Measurements from ENCODE around the gene EGFL6.
A peak's percentile ranks its signal among the peaks of the same experiment; 100 is the strongest.
"Not testable (repeated sequence)": the region's sequence is repeated elsewhere in the genome, so short reads cannot be mapped to it uniquely, and the experiment has no call there.

EGFL6 gene

DNA sequence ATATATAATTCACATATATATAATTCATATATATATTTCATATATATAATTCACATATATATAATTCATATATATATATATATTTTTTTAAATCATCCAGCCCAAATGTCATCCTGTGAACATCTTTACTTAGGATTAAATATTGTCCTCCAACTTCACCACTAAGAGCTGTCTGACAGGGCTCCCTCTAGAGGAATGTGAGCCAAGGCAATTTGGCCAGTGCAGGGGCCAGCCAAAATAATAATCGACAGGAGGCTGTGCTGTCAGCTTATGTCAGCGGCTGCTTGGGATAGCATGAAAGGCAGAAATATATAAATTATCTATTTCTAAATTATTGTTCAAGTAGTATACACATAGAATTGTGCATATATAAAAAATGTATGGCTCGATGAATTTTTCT is 29.5 kb downstream of the EGFL6 start:
- DNase-seq: peak; percentile 51

DNA sequence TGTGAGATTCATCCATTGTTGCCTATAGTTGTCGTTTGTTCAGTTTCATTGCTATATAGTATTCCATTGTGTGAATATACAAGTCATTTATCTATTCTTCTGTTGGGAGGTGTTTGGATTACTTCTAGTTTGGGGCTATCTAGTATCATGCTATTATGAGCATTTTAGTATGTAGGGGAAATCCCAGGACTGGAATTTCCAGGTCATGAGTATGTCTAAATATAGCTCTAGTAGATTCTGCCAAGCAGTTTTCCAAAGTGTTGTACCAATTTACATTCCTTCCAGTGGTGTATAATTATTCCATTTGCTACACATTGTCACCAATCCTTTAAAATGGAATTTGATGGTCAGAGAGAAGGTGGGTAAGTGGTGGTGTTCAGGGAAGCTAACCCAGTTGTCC is 30.1 kb downstream of the EGFL6 start:
- no peak for DNase-seq

DNA sequence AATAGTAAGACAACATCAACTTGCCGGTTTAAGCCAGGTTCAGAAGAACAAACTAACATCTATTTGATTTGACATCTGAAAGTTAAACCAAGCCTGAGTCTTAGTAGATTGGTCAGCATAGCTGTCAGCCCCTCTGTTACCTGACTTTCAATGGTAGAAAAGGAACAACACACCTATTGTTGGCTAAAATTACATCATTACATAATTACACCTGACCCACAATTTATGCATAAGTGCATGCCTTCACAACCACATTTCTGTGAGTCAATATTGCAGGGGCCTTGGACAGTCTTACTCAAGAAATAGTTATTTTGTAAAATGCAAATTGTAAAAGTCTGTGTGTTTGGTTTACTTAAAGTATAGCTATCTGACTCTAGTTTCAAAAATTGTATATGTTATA is 36.2 kb downstream of the EGFL6 start:
- no peak for DNase-seq

DNA sequence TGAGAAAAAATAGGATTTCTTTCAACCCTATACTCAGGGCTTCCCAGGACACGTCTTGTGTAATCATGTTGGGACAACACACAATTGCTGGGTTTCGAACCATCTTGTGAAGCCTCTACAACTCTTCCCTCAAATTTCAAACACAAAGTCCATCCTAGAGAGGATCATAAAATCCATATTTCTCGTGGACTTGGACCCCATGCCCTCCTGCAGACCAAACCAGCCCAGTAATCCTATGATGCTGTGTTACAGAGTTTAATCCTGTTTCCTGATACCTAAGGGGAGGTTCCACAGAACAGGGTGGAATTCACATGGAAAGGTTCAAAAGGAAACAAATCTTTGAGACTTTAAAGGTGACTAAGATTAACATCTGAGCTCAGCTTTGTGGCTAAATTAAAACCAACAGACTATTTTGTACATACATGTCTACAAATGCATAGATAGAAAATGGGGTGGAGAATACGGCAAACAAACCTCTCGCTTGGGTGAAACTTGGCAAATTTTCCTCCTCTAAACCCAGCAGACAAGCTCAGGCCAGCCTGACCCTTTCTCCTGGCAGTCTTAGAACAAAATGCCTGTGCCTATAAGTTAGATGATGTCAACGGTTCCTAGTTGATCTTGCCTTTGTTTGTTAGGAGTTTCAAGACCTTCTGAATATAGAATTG is 38.1 kb downstream of the EGFL6 start:
- no peak for DNase-seq

DNA sequence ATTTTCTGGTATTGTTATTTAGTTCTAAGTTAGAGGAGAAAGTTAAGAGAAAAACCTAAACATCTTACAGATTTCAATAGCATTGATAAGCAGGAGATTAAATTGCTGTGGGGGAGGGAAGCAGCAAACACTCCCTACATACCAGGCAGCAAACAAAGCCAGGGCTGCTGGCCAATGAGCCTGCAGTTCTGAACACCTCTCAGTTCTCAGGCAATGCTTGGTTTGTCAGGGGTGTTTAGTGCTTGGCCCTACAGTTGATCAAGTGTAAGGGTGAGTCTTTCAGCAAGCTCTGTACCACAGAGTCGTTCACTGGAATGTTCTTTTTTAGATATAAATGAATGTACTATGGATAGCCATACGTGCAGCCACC is 38.6 kb downstream of the EGFL6 start:
- no peak for DNase-seq

DNA sequence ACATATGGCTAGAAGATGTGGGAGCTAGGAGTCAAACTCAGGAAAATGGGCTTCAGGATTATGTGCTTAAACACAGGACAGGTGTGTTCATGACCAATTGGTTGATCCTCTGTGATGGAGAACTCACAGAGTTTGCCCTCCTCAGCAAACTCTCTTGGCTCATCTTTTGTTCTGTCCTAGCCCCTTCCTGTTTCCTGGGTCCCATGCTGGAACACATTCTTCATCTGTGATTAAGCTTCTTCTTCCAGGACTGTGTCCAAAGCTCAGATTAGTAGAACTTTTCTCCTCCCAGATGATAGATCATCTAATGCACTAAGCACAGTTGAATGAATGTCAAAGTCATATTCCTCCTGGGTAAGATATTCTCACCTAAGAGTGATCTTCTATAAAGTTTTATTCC is 44.8 kb downstream of the EGFL6 start:
- no peak for DNase-seq

DNA sequence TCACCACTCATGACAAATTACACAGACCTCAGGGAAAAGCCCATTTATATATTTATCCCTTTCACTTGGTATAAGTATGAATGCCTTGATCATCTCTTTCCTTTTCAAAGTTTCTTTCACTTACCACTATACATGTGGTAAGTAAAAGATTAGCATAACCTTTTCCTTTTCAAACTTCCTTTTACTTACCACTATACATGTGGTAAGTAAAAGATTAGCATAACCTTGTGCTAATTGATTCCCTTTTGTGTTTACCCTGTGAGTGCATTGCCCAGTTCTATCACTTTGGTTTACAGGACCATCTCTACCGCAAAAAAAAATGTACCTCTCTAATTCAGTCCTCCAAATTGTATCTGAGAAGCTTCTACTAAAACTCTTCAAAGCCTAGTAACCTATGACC is 50.8 kb downstream of the EGFL6 start:
- peak; percentile 13 for DNase-seq

DNA sequence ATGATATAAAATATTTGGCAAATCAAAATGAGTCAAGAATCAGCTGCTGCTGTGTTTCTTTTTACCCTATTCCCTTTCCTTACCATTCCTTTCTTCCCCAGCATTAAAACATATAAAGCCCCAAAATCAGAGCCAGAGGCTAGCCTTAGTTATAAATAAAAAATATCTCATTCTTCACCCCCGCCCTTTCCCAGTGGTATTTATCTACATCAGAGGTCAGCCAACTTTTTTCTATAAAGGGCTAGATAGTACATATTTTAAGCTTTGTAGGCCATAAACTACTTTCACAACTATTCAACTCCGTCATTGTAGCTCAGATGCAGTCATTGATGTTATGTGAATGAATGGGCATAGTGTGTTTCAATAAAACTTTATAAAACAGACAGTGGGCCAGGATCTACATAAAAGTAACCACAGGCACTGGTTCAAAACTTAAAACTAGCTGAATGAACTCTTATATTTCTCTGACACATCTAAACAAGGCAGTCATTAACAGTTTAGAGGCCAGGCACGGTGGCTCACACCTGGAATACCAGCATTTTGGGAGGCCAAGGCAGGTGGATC is 53.1 kb downstream of the EGFL6 start:
- no peak for DNase-seq

DNA sequence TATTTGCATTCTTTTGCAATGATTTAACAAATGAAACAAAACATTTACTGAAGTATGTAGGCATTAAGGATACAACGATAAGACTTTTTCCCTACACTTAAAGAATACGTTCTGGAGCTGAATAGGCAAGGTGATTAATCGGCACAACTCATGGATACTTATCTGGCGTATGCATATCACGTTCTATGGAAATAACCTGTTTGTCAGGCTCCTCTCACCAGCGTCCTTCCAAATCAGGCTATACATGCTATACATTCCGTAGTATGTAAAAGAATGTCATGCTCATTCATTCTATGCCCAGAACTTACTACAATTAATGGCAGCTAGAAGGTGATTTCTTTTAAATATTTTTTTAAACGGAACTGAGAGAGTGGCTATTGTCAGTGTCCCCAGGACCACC is 57.9 kb downstream of the EGFL6 start:
- no peak for DNase-seq

DNA sequence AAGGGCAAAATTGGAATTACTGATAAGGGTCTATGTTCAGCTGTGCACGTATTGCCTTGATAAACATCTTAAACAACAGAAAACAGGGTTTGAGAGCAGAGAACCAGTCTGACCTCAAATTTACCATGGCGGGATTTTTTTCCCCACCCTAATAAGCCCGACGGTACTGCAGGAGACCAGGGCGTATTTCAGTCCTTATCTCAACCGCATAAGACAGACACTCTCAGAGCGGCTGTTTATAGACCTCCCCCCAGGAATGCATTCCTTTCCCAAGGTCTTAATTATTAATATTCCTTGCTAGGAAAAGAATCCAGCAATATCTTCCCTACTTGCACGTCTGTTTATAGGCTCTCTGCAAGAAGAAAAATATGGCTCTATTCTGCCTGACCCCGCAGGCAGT is 67.8 kb downstream of the EGFL6 start:
- DNase-seq: not testable (repeated sequence)

DNA sequence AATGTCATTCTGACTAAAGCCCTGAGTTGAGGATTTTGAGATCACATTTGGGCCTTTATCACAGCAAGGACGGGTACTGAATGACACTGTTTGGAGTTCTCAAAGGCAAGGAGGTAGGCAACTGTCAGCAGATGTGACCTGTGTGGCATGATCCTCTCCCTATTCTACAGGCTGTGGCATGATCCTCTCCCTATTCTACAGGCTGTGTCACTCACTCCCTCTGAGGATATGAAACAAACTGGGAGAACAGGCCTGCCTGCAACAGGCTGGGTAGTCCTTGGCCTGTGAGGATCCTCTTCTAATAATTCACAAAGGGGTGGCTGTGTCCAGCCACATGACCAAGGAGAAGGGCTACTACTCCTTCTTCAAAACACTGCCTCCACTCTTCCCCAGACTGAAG is 68.6 kb downstream of the EGFL6 start:
- no peak for DNase-seq

DNA sequence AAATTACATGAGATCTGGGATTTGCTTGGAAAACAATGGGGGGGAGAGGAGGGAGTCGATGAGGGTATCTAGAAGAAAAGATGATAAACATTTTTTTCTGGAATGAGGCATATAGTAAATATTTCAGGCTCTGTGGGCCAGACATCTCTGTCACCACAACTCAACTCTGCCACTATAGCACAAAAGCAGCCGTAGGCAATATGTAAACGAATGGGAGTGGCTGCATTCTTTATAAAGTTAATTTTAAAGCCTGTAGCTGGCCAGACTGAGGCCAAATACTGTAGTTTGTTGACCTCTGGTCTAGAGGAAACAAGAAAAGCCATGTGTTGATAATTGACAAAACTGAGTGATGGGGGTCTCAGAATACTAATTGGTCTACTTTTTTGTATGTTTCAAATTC is 69.4 kb downstream of the EGFL6 start:
- DNase-seq: no peak

DNA sequence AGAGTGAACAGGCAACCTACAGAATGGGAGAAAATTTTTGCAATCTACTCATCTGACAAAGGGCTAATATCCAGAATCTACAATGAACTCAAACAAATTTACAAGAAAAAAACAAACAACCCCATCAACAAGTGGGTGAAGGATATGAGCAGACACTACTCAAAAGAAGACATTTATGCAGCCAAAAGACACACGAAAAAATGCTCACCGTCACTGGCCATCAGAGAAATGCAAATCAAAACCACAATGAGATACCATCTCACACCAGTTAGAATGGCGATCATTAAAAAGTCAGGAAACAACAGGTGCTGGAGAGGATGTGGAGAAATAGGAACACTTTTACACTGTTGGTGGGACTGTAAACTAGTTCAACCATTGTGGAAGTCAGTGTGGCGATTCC is 72.3 kb downstream of the EGFL6 start:
- DNase-seq: not testable (repeated sequence)

DNA sequence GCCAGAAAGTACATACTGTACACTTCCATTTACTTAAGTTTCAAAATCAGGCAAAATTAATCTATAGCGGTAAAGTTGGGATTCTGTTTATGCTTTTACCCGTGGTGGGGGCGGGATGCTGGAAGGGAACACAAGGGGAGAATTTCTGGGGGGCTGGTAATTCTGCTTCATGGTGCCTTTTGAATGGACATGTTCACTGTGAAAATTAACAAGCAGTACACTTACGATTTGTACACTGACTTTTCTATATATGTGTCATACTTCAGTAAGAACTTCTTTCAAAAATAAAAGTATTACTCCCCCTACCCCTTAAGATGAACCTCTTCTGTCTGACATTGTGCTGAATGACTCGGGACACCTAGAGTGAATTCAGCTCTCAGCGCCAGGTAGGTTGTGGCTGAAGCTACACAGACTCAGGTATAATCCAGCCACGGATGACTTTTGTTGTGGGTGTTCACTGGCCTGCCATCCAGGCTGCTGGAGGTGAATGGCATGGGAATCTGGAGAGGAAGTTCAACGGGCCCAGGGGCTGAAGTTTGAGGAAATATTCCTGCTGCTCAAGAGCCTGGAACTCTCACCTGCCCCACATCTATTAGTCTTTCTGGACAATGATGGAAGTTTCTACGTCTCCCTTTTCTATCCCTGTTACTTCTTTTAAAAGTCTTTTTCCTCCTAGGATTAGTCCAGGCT is 76.2 kb downstream of the EGFL6 start:
- no peak for DNase-seq

DNA sequence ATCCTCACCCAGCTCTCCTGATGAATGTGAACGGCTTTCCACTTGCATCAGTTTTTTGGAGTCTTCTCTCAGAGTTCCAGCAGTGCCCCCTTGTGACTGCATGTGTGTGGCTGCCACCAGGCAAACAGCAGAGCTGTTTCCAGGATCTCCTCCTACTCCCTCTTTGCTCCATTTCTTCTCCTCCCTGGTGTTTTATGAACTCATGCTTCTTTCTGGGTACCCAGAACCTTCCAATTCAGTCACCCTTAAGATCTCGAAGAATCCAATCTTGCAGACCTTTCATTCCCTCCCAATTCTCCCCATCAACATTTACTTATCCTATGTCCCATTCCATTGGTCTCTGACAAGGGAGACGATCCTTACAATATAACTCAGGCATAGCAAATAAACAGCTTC is 76.8 kb downstream of the EGFL6 start:
- peak; percentile 80 for DNase-seq

DNA sequence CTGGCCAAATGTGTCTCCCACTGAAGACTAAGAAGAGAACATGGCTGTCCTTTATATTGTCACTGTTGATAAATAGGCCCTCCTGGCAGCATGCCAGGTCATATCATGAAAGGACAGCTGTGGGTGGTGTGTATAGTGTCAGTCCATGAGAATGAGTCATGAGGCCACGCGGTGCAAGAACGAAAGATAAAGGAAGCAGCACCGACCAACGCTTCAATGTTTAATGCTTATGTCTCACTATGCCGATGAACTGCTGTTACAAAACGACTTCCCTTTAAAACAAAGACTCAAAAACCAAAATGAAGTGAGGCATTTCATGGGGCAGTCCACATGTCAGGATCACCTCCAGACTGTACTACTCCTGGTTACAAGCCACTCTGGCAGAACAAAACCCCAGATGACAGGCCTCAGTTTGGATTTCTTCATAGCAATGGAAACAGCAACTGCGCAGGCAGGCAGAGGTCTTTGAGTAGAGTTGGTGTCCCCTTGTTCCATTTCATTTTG is 78.4 kb downstream of the EGFL6 start:
- peak; percentile 97 for DNase-seq

DNA sequence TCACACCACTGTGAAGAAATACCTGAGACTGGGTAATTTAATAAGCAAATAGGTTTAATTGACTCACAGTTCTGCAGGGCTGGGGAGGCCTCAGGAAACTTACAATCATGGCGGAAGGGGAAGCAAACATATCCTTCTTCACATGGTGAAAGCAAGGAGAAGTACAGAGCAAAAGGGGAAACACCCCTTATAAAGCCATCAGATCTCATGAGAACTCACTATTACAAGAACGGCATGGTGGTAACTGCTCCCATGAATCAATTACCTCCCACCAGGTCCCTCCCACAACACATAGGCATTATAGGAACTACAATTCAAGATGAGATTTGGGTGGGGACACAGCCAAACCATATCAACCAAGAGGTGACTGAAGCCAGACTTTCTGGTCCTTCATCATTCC is 78.9 kb downstream of the EGFL6 start:
- peak; percentile 22 for DNase-seq

DNA sequence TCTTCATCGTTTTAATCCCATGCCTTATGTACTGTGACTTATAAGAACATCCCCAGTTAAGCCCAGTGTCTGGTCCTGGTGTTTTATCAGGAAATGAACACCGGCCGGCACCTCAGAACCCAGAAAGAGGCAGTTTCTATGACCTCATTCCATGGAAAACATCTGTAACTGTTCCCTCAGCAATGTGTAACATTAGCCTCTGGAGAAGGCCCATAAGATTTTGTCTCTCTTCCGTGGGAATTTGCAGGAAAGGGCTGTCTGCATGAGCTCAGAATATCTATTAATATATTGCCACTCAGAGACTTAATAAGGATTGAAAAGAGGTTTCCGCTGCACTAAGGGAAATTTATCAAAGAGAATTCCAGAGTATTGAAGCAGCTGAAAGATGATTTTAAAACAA is 80.4 kb downstream of the EGFL6 start:
- DNase-seq: no peak

DNA sequence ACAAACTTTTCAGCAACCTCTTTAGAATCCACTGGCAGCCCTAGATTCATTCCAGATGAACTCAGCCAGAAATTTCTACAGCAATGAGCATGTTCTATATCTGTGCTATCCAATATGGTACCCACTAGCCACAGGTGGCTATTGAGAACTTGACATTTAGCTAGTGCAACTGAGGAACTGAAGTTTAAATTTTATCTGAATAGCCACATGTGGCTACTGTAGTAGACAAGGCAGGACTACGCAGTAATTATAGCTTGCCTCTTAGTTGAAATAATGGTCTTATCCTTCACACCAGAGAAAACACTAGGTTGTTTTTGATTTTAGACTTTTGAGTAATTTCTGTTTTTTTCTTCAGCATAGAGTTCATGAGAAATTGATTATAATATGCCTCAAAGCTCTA is 80.9 kb downstream of the EGFL6 start:
- no peak for DNase-seq

DNA sequence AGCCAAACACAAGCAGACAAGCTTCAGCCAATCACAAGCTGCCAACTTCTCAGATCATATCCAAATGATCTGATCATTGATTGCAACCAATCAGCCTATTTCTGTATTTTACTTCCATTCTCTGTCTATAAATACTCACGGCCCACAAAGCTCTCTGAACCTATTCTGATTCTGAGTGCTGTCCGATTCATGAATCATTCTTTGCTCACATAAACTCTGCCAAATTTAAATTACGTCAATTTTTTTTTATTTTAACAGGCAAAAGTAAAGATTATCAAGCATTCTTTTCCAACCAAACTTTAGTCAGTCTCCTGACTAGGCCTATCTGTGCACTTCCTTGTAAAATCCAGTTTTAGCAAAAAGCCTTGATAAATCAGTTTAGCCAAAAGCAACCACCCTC is 81.7 kb downstream of the EGFL6 start:
- no peak for DNase-seq

DNA sequence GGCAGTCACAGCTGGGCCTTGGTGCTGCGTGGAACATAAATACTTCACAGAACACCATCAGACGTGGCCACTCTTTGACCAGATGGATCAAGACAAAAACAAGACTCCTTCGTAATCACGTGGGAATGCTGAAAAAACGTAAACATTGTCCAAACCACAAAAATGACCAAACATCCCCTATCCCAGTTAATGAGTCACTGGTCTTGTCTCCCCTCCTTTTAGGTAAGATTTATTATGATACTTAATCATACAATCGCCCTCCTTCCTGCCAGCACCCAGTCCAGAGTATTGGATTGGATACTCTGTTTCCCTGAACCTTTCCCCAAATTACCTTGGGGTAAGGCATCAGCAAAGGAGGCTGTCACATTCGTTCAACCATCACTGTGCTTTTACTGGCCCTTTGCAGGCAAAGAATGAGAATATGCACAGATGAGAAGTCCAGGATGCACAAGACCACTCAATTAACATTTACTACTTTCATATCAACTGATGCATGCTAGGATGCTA is 82.9 kb downstream of the EGFL6 start:
- DNase-seq: no peak

DNA sequence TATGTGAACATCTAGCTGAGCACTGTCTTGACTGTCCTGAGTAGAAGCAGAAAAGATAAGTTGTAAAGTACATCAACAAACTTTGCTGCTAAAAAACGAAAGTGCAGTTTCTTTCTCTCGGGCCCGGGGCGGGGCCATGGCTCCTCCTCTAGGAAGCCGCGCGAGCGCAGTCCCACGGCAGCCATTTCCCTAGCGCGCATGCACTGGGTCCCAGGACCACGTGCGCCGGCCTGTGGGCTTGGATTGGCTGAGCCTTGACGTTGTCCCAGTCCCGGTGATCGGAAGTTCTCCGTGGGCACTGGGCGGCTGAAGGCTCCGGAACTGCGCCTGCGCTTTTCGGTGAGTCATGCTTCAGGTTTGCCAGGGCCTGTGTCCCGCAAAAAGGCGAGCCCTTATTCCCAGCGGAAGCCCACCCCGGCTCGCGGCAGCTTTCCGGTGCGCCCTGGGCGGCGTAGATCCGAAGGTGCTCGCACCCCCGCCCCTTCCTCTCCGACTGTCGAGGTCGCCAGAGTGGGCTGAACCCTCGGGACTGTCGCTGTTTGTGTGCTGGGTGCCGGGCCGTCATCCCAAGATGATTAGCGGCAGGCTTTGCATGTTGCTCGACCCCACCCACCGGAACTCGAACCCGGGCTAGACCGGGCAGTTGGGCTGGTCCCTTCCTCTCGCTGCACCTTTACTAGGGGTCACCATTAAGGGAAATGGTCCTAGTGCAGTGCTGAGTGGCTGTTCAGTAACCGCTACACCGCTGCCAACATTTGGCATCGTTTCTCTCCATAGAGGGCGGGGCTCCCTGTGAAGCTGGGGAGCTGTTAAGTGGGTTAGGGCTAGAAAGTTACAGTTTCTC is 83.7 kb downstream of the EGFL6 start, which contains the start of gene TCEANC:
TCEANC (plus strand) TSS at position 292 of the 844 bp plus-strand sequence. CDS start 9,368 bp downstream, outside the sequence.
- peak; percentile 96 for DNase-seq

DNA sequence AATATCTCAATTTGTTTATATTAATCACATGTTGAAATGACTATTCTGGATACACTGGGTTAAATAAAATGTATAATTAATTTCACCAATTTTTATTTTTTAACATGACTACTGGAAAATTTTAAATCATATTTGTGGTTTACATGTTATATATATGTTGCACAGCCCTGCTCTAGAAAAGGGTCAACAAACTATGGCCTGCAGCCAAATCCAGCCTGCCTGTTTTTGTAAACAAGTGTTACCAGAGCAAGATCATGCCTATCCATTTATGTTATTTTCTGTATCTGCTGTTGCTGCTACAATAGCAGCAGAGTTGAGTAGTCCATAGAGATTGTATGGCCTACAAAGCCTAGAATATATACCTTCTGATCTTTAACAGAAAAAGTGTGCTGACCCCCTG is 84.7 kb downstream of the EGFL6 start:
- peak; percentile 15 for DNase-seq

Data from hematopoietic multipotent progenitor cell treated with erythropoietin and hydrocortisone succinate and interleukin-3 and kit ligand, for 6 days (in vitro differentiated cells).